ENCODE results near the gene HEYL. TPM values are rescaled to one million over a fixed set of nuclear protein-coding genes. Genes with fewer than 3 reads are reported as not detected.

The HEYL gene
- polyA plus RNA-seq, 1 experiment: 0.50 TPM

DNA sequence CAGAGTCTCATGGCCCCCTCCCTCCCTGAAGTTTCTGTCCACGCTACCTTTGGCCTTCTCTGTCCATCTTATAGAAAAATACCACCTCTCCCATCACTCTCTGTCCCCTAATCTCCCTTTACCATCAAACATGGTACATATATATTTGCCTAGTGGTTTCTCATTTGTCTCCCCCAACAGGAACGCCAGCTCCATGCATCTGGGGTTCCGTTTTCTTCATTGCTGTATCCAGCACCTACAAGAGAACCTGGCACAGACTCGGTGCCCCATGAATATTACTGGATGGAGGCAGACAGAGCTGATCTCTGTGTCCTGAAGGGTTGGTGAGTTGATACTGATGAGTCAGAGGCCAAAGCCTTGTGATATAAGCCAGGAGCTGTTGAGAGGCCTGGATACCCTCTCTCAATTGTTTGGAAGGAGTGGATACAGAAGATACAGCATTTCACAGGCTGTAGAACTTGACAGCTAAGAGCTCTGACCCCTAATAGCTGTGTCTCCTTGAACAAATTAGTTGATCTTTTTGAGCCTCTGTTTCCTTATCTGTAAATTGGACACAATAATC, 21.9 kb downstream of the HEYL start:
- Histone ChIP-seq H3K27me3 (ENCODE audit: control insufficient read depth, insufficient read depth, low read length) (no peaks in the 10 kb centered on the region), H3K4me3 (ENCODE audit: low read depth, low read length) (no peak overlapping the region), H3K36me3 (ENCODE audit: control insufficient read depth, insufficient read depth, low read length) (no peaks in the 10 kb centered on the region)
- ChIA-PET POLR2A (no interaction called here), CTCF (interaction anchor here (0.6 to 1.4 kb wide), 3 partner anchors 9 to 15 kb away, joined by 3 to 4 read pairs (median 3); no protein-coding TSS in a partner anchor)
- TF ChIP-seq, protein P1, sequence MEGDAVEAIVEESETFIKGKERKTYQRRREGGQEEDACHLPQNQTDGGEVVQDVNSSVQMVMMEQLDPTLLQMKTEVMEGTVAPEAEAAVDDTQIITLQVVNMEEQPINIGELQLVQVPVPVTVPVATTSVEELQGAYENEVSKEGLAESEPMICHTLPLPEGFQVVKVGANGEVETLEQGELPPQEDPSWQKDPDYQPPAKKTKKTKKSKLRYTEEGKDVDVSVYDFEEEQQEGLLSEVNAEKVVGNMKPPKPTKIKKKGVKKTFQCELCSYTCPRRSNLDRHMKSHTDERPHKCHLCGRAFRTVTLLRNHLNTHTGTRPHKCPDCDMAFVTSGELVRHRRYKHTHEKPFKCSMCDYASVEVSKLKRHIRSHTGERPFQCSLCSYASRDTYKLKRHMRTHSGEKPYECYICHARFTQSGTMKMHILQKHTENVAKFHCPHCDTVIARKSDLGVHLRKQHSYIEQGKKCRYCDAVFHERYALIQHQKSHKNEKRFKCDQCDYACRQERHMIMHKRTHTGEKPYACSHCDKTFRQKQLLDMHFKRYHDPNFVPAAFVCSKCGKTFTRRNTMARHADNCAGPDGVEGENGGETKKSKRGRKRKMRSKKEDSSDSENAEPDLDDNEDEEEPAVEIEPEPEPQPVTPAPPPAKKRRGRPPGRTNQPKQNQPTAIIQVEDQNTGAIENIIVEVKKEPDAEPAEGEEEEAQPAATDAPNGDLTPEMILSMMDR (IDR thresholded peaks at IDR 0.05; ENCODE audit: insufficient read depth, low read depth, low read length): no peak
- DNase-seq (ENCODE audit: low read depth): no peak

DNA sequence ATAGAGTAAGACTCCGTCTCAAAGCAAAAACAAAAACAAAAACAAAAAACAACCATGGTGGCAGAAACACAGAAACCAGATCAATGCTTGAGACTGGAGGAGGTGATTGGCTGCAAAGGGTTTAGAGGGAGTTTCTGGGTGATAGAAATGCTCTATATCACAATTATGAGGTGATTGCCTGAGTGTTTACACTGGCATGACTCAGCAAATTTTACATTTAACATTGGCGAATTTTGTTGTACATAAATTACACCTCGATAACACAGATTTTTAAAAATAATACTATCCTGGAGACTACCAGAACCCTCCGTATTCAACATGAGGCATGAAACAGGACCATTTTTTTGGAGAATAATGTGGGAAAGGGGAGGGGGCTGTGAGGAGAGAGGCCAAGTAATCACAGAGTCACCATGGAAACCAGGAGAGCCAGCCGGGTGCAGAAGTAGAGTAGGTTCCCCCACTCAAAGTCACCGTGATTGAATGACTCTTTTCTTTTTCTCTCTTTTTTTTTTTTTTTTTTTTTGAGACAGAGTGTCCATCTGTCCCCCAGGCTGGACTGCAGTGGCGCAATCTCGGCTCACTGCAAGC, 24.3 kb downstream of the HEYL start:
- Histone ChIP-seq H3K4me3 (ENCODE audit: low read depth, low read length) (no peak overlapping the region), H3K36me3 (ENCODE audit: control insufficient read depth, insufficient read depth, low read length) (no peaks in the 10 kb centered on the region), H3K27me3 (ENCODE audit: control insufficient read depth, insufficient read depth, low read length) (no peaks in the 10 kb centered on the region)
- no peak for DNase-seq (ENCODE audit: low read depth)
- ChIA-PET CTCF (interaction anchor here (1.7 kb wide), 1 partner anchor 42 kb away, joined by 4 read pairs; no protein-coding TSS in a partner anchor), POLR2A (no interaction called here)
- TF ChIP-seq, protein P1 (IDR thresholded peaks at IDR 0.05; ENCODE audit: insufficient read depth, low read depth, low read length): no peak

DNA sequence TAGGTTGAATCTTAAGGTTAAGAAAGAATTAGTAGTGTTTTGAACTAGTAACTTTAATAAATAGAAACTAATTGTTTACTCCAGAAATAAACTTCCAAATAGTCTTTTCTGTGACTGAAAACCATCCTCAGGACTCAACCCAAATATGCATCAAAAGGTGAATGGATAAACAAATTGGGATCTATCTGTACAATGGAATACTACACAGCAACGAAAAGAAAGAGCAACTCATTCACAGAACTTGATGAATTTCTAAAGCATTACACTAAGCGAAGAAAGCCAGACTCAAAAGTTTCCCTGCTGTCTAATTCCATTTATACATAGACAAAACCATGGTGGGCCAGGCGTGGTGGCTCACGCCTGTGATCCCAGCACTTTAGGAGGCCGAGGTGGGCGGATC, 25.0 kb downstream of the HEYL start:
- H3K4me3 ChIP-seq (ENCODE audit: low read depth, low read length): no peak overlapping the region
- TF ChIP-seq, protein P1 (IDR thresholded peaks at IDR 0.05; ENCODE audit: insufficient read depth, low read depth, low read length): no peak
- H3K36me3 ChIP-seq (ENCODE audit: control insufficient read depth, insufficient read depth, low read length): no peaks in the 10 kb centered on the region
- no peak for DNase-seq (ENCODE audit: low read depth)
- POLR2A ChIA-PET: no interaction called here
- H3K27me3 ChIP-seq (ENCODE audit: control insufficient read depth, insufficient read depth, low read length): no peaks in the 10 kb centered on the region; the same call in 1 of the 2 replicates
- CTCF ChIA-PET: interaction anchor here (1.5 to 1.7 kb wide), 2 partner anchors 41 to 43 kb away, joined by 3 to 4 read pairs; no protein-coding TSS in a partner anchor

DNA sequence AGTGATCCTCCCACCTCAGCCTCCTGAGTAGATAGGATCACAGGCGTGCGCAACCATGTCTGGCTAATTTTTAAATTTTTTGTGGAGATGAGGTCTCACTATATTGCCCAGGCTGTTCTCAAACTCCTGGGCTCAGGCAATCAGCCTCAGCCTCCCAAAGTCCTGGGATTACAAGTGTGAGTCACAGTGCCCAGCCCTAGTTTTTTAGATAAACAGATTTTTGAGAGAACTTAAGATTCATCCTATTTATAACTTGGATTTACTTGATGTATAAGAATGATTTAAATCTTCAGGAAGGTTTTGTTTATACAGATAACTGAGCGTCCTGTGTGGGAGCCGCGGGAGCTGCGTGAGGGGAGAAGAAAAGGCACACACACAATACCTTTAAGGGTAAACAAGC, 26.2 kb downstream of the HEYL start:
- ChIA-PET POLR2A (no interaction called here), CTCF (interaction anchor here (1.3 to 1.7 kb wide), 3 partner anchors 40 to 44 kb away, joined by 3 to 5 read pairs (median 4); no protein-coding TSS in a partner anchor)
- TF ChIP-seq, protein P1 (IDR thresholded peaks at IDR 0.05; ENCODE audit: insufficient read depth, low read depth, low read length): no peak
- H3K36me3 ChIP-seq (ENCODE audit: control insufficient read depth, insufficient read depth, low read length): no peaks in the 10 kb centered on the region
- no peak for DNase-seq (ENCODE audit: low read depth)
- no peak overlapping the region for H3K4me3 ChIP-seq (ENCODE audit: low read depth, low read length)
- H3K27me3 ChIP-seq (ENCODE audit: control insufficient read depth, insufficient read depth, low read length): no peaks in the 10 kb centered on the region; the same call in 1 of the 2 replicates

DNA sequence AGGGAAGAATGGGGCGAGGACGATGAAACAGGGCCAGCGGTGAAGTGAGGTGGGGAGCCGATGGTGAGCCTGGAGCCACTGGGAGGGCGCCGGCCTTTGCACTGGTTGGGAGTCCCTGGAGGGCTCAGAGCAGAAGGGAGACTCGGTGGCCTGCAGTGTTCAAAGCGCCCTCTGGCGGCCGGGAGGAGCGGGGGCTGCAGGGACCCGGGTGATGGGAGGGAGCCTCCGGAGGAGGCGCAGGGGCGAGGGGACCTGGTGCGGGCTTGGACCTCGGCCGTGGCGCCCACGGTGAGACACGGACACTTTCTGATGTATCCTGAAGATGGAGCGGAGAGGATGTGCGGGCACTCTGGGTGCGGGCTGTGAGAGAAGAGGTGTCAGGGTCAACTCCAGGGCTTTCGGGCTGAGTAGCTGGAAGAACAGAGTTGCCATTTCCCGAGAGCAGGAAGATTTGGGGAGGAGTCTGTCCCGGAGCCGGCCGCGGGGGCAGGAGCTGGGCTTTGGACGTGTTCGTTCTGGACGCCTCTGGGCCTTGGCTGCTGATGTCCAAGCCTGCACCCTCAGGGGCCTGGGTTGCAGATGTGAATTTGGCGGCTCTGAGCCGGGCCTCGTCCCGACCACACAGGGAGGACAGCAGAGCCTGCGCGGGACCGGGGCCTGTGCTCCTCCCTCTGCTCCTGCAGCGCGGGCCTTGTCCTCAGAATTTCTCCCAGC, 29.7 kb downstream of the HEYL start:
- no peak for DNase-seq (ENCODE audit: low read depth)
- no peaks in the 10 kb centered on the region; the same call in 1 of the 2 replicates for H3K27me3 ChIP-seq (ENCODE audit: control insufficient read depth, insufficient read depth, low read length)
- ChIA-PET POLR2A (no interaction called here), CTCF (interaction anchor here (0.9 to 12.9 kb wide), 5 partner anchors 9 to 116 kb away, joined by 4 to 448 read pairs (median 4); no protein-coding TSS in a partner anchor)
- H3K36me3 ChIP-seq (ENCODE audit: control insufficient read depth, insufficient read depth, low read length): no peaks in the 10 kb centered on the region
- TF ChIP-seq, protein P1 (IDR thresholded peaks at IDR 0.05; ENCODE audit: insufficient read depth, low read depth, low read length): peak; percentile 68
- no peak overlapping the region for H3K4me3 ChIP-seq (ENCODE audit: low read depth, low read length)

Data from BJ (cell line).